ENCODE results near the gene TRABD2B. TPM values are rescaled to one million over a fixed set of nuclear protein-coding genes. Genes with fewer than 3 reads are reported as not detected.
A peak's percentile ranks its signal among the peaks of the same experiment; 100 is the strongest.

TRABD2B gene
- polyA plus RNA-seq, 5 donors, result 2.8 to 4.5 (median 3.2) TPM

- DNase-seq, result no peak
Observed at GRCh38 chr1:47993881-47994625, 3.1 kb downstream of the TRABD2B start.

- DNase-seq, result no peak
Observed at GRCh38 chr1:47993416-47993740, 3.8 kb downstream of the TRABD2B start.

GRCh38 chr1:47992720-47993415 lies 4.3 kb downstream of the TRABD2B start:
- DNase-seq, result no peak

- no peak for DNase-seq
Observed at GRCh38 chr1:47991673-47992072, 5.5 kb downstream of the TRABD2B start.

GRCh38 chr1:47991187-47991586 lies 6.0 kb downstream of the TRABD2B start:
- no peak for DNase-seq

GRCh38 chr1:47990286-47990685 lies 6.9 kb downstream of the TRABD2B start:
- DNase-seq, result no peak

- no peak for DNase-seq
Observed at GRCh38 chr1:47987601-47988000, 9.6 kb downstream of the TRABD2B start.

- DNase-seq, result peak in 1 of 2 donors; percentile 55
Observed at GRCh38 chr1:47986761-47987200, 10.4 kb downstream of the TRABD2B start.

GRCh38 chr1:47985018-47985417 lies 12.2 kb downstream of the TRABD2B start:
- no peak for DNase-seq

- DNase-seq, result no peak
Observed at GRCh38 chr1:47984175-47984789, 12.9 kb downstream of the TRABD2B start.

GRCh38 chr1:47983691-47984090 lies 13.5 kb downstream of the TRABD2B start:
- DNase-seq, result no peak

- DNase-seq, result no peak
Observed at GRCh38 chr1:47981667-47982350, 15.4 kb downstream of the TRABD2B start.

- DNase-seq, result no peak
Observed at GRCh38 chr1:47980501-47980900, 16.7 kb downstream of the TRABD2B start.

- DNase-seq, result no peak
Observed at GRCh38 chr1:47979724-47980123, 17.5 kb downstream of the TRABD2B start.

- peak in 1 of 2 donors; percentile 40 for DNase-seq
Observed at GRCh38 chr1:47978486-47978885, 18.7 kb downstream of the TRABD2B start.

- no peak for DNase-seq
Observed at GRCh38 chr1:47976728-47977127, 20.5 kb downstream of the TRABD2B start.

GRCh38 chr1:47976267-47976666 lies 20.9 kb downstream of the TRABD2B start:
- no peak for DNase-seq

GRCh38 chr1:47975302-47975921 lies 21.8 kb downstream of the TRABD2B start:
- no peak for DNase-seq

GRCh38 chr1:47972864-47973432 lies 24.2 kb downstream of the TRABD2B start:
- no peak for DNase-seq

GRCh38 chr1:47971385-47972160 lies 25.6 kb downstream of the TRABD2B start:
- DNase-seq, result no peak

- DNase-seq, result no peak
Observed at GRCh38 chr1:47970882-47971281, 26.3 kb downstream of the TRABD2B start.

All from right lung (tissue), 5 donors.